ENCODE results near the gene FAM83E.

Gene FAM83E

GRCh38 chr19:48614436-48615230 lies at the start of gene FAM83E:
Gene FAM83E (minus strand): TSS chr19:48615076. CDS start chr19:48613372, 1,704 bp downstream.
- no peak within 1 kb of the TSS for H3K27ac ChIP-seq
- in situ Hi-C loops (cut with HindIII; ENCODE audit: low pct_ligation_motif_present, low sequenced_read_pairs): no loop called here
- no peaks in the 10 kb centered on the region for H3K27me3 ChIP-seq (replicated peaks)
- no peak for DNase-seq
- no peak within 1 kb of the TSS for H3K4me3 ChIP-seq (ENCODE audit: low read depth, low read length)
- no peak for TF ChIP-seq CTCF (IDR thresholded peaks at IDR 0.05; ENCODE audit: low read depth, low read length, missing control alignments)
- H3K36me3 ChIP-seq (replicated peaks): peaks cover 32% of the 10 kb centered on the region

GRCh38 chr19:48664476-48664875 lies 49.6 kb upstream of the FAM83E start:
- DNase-seq: no peak
- in situ Hi-C loops (cut with HindIII; ENCODE audit: low pct_ligation_motif_present, low sequenced_read_pairs): no loop called here
- Histone ChIP-seq H3K36me3 (replicated peaks) (no peaks in the 10 kb centered on the region), H3K4me3 (ENCODE audit: low read depth, low read length) (no peak overlapping the region), H3K27me3 (replicated peaks) (no peaks in the 10 kb centered on the region), H3K27ac (no peak overlapping the region)
- no peak for TF ChIP-seq CTCF (IDR thresholded peaks at IDR 0.05; ENCODE audit: low read depth, low read length, missing control alignments)

GRCh38 chr19:48663667-48664066 lies 48.8 kb upstream of the FAM83E start:
- in situ Hi-C loops (cut with HindIII; ENCODE audit: low pct_ligation_motif_present, low sequenced_read_pairs): no loop called here
- H3K36me3 ChIP-seq (replicated peaks): no peaks in the 10 kb centered on the region

GRCh38 chr19:48661711-48662090 lies 46.8 kb upstream of the FAM83E start:
- TF ChIP-seq CTCF (IDR thresholded peaks at IDR 0.05; ENCODE audit: low read depth, low read length, missing control alignments): no peak
- H3K4me3 ChIP-seq (ENCODE audit: low read depth, low read length): no peak overlapping the region
- no peak overlapping the region for H3K27ac ChIP-seq
- in situ Hi-C loops (cut with HindIII; ENCODE audit: low pct_ligation_motif_present, low sequenced_read_pairs): no loop called here
- H3K27me3 ChIP-seq (replicated peaks): no peaks in the 10 kb centered on the region
- DNase-seq: no peak
- H3K36me3 ChIP-seq (replicated peaks): no peaks in the 10 kb centered on the region

More at GRCh38 chr19:48663667-48664066, 48.8 kb upstream of the FAM83E start:
- Histone ChIP-seq H3K4me3 (ENCODE audit: low read depth, low read length) (no peak overlapping the region), H3K27me3 (replicated peaks) (no peaks in the 10 kb centered on the region), H3K27ac (no peak overlapping the region)
- DNase-seq: no peak
- no peak for TF ChIP-seq CTCF (IDR thresholded peaks at IDR 0.05; ENCODE audit: low read depth, low read length, missing control alignments)

GRCh38 chr19:48660852-48661710 lies 46.2 kb upstream of the FAM83E start:
- no peak for TF ChIP-seq CTCF (IDR thresholded peaks at IDR 0.05; ENCODE audit: low read depth, low read length, missing control alignments)
- in situ Hi-C loops (cut with HindIII; ENCODE audit: low pct_ligation_motif_present, low sequenced_read_pairs): no loop called here
- Histone ChIP-seq H3K4me3 (ENCODE audit: low read depth, low read length) (no peak overlapping the region), H3K27ac (no peak overlapping the region), H3K36me3 (replicated peaks) (no peaks in the 10 kb centered on the region), H3K27me3 (replicated peaks) (no peaks in the 10 kb centered on the region)
- peak; percentile 88 for DNase-seq

Measured in brain microvascular endothelial cell (primary cell).